DOHH2 (cell line): ENCODE measurements around the gene LAMC3.

ENCODE experiments used
- H3F3A ChIP-seq: fragments of 200-600 bp; sonication (generic), shearing (Covaris generic); 2 replicates; pipeline ENCODE4 v1.6.0; 2016; ENCODE audit warnings: antibody characterized with exemption, mild to moderate bottlenecking; ENCODE audit not compliant: control insufficient read depth, insufficient read depth
- H3K27ac ChIP-seq: fragments of 200-600 bp; sonication (generic); 2 replicates; pipeline ENCODE4 v1.5.1; 2014; ENCODE audit warnings: low read depth, mild to moderate bottlenecking, low read length, moderate library complexity
- H3K27me3 ChIP-seq: fragments of 200-600 bp; sonication (generic); 2 replicates; pipeline ENCODE4 v1.6.1; 2014; ENCODE audit warnings: mild to moderate bottlenecking, low read length, mixed read lengths; ENCODE audit not compliant: control insufficient read depth
- H3K36me3 ChIP-seq: fragments of 200-600 bp; sonication (generic); 2 replicates; pipeline ENCODE4 v1.6.1; 2014; ENCODE audit warnings: mild to moderate bottlenecking, low read length, moderate library complexity, mixed read lengths; ENCODE audit not compliant: control insufficient read depth
- H3K4me1 ChIP-seq: fragments of 200-600 bp; sonication (generic); 2 replicates; pipeline ENCODE4 v1.6.1; 2014; ENCODE audit warnings: mild to moderate bottlenecking, low read length, mixed read lengths; ENCODE audit not compliant: control insufficient read depth
- H3K4me2 ChIP-seq: fragments of 200-600 bp; sonication (generic); 2 replicates; pipeline ENCODE4 v1.6.0; 2014; ENCODE audit warnings: mild to moderate bottlenecking, low read length, moderate library complexity
- H3K4me3 ChIP-seq: fragments of 200-600 bp; sonication (generic); 2 replicates; pipeline ENCODE4 v1.5.1; 2014; ENCODE audit warnings: mild to moderate bottlenecking, low read length, mixed read lengths
- H3K79me2 ChIP-seq: fragments of 200-600 bp; sonication (generic); 2 replicates; pipeline ENCODE4 v1.6.1; 2014; ENCODE audit warnings: mild to moderate bottlenecking, low read length, mixed read lengths; ENCODE audit not compliant: control insufficient read depth
- H3K9me2 ChIP-seq: fragments of 200-600 bp; sonication (generic); replicated peaks from 2 replicates; pipeline ENCODE4 v1.6.1; 2014; ENCODE audit warnings: mild to moderate bottlenecking, low read length, mixed read lengths; ENCODE audit not compliant: control insufficient read depth
- H3K9me3 ChIP-seq: fragments of 200-600 bp; sonication (generic); 2 replicates; pipeline ENCODE4 v1.6.1; 2014; ENCODE audit warnings: antibody characterized with exemption, low read length, mixed read lengths; ENCODE audit not compliant: control insufficient read depth, insufficient read depth
- H4K20me1 ChIP-seq: fragments of 200-600 bp; sonication (generic); 2 replicates; pipeline ENCODE4 v1.6.0; 2014; ENCODE audit warnings: low read depth, mild to moderate bottlenecking, antibody characterized with exemption, low read length, moderate library complexity; ENCODE audit not compliant: control insufficient read depth, insufficient read depth
- CTCF ChIP-seq: fragments of 200-600 bp; sonication (generic); IDR thresholded peaks from one replicate; pipeline ENCODE4 v1.5.1; 2014; ENCODE audit warnings: antibody characterized with exemption, mild to moderate bottlenecking, low read depth, low read length; ENCODE audit not compliant: poor library complexity, severe bottlenecking
- EZH2phosphoT487 ChIP-seq: fragments of 200-600 bp; sonication (generic); IDR thresholded peaks from 2 replicates; pipeline ENCODE4 v1.6.1; 2017; ENCODE audit warnings: borderline replicate concordance, mild to moderate bottlenecking, antibody characterized with exemption, low read length, moderate library complexity, mixed read lengths

LAMC3 gene

GRCh38 chr9:131101207-131101964 is 92.4 kb downstream of the LAMC3 start:
- no peaks in the 10 kb centered on the region for H3K9me2 ChIP-seq
- no peaks in the 10 kb centered on the region for H3K36me3 ChIP-seq
- H3K79me2 ChIP-seq, result no peaks in the 10 kb centered on the region
- no peak overlapping the region for H3K4me3 ChIP-seq
- H3K27me3 ChIP-seq, result peaks cover 26% of the 10 kb centered on the region
- no peaks in the 10 kb centered on the region for H3F3A ChIP-seq
- no peak overlapping the region for H3K27ac ChIP-seq
- H3K4me1 ChIP-seq, result no peaks in the 10 kb centered on the region
- TF ChIP-seq CTCF (no peak), EZH2phosphoT487 (no peak)
- H3K4me2 ChIP-seq, result no peak overlapping the region
- H3K9me3 ChIP-seq, result no peaks in the 10 kb centered on the region
- H4K20me1 ChIP-seq, result no peaks in the 10 kb centered on the region

- TF ChIP-seq CTCF (no peak), EZH2phosphoT487 (no peak)
- H3K4me3 ChIP-seq, result no peak overlapping the region
- no peak overlapping the region for H3K27ac ChIP-seq
- no peaks in the 10 kb centered on the region for H3K4me1 ChIP-seq
- H3F3A ChIP-seq, result no peaks in the 10 kb centered on the region
- no peaks in the 10 kb centered on the region for H4K20me1 ChIP-seq
- H3K27me3 ChIP-seq, result peaks cover 13% of the 10 kb centered on the region
- H3K79me2 ChIP-seq, result no peaks in the 10 kb centered on the region
- H3K36me3 ChIP-seq, result no peaks in the 10 kb centered on the region
- no peak overlapping the region for H3K4me2 ChIP-seq
- H3K9me2 ChIP-seq, result no peaks in the 10 kb centered on the region
- H3K9me3 ChIP-seq, result no peaks in the 10 kb centered on the region
These were observed 94.0 kb downstream of the LAMC3 start for GRCh38 chr9:131103024-131103423.

GRCh38 chr9:131103535-131103934 is 94.6 kb downstream of the LAMC3 start:
- Histone ChIP-seq H3K36me3 (no peaks in the 10 kb centered on the region), H3K27ac (no peak overlapping the region), H3K4me1 (no peaks in the 10 kb centered on the region), H3K27me3 (peaks cover 11% of the 10 kb centered on the region; the same call in 1 of the 2 replicates), H3K9me2 (no peaks in the 10 kb centered on the region), H3K4me2 (no peak overlapping the region), H4K20me1 (no peaks in the 10 kb centered on the region), H3K4me3 (no peak overlapping the region), H3K9me3 (no peaks in the 10 kb centered on the region), H3K79me2 (no peaks in the 10 kb centered on the region), H3F3A (no peaks in the 10 kb centered on the region)
- no peak for TF ChIP-seq EZH2phosphoT487
- no peak for TF ChIP-seq CTCF
